ENCODE results near the gene HDAC4. TPM values are rescaled to one million over a fixed set of nuclear protein-coding genes. Genes with fewer than 3 reads are reported as not detected.
A peak's percentile ranks its signal among the peaks of the same experiment; 100 is the strongest.

Gene HDAC4
- total and polyA plus RNA-seq, 2 of the 8 experiments (the other 6 are each of a cell fraction or from before 2014, with no cell fraction given): 15.4 to 31.5 TPM

DNA sequence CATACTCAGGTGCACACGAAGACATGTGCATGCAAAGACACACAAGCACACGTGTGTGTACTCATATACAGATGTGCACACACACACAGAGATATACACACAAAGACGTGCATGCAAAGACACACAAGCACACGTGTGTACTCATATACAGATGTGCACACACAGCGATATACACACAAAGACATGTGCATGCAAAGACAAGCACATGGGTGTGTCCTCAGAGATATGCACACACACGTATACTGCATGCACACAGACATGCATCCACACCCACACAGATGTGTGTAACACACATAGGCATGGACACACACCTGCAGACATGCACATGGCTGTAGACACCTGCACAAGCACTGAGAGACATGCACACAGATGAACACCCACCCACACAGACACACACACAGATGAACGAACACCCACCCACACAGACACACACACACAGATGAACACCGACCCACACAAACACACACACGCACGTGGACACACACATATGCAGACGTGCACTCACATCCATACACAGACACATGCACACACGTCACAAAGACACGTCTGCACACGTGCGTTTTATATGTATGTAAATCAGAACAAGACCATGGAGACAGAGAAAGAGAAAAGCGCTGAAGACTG, 321.0 kb downstream of the HDAC4 start:
- Histone ChIP-seq H3K79me1 (ENCODE audit: low read depth, low read length) (no peaks in the 10 kb centered on the region; the same call in 1 of the 2 replicates), H4K5ac (ENCODE audit: insufficient read length, low read depth, low read length) (no peak overlapping the region), H3K27ac (ENCODE audit: low read depth, low read length) (no peak overlapping the region), H3K9me3 (ENCODE audit: insufficient read depth in 2 of 2, low read depth in 1 of 2, low read length in 1 of 2) (no peaks in the 10 kb centered on the region), H3K18ac (ENCODE audit: extremely low read depth, low read length) (no peak overlapping the region), H3K4me3 (ENCODE audit: extremely low read depth in 1 of 4, insufficient read depth in 2 of 4, low read depth in 3 of 4, low read length in 4 of 4) (no peak overlapping the region), H2BK12ac (ENCODE audit: low read depth, low read length) (no peak overlapping the region; the same call in 1 of the 2 replicates), H2BK120ac (replicated peaks; ENCODE audit: low read depth, low read length) (no peak overlapping the region), H3K23me2 (ENCODE audit: low read depth, low read length) (peaks cover 3% of the 10 kb centered on the region; the same call in 1 of the 2 replicates), H3K4ac (replicated peaks; ENCODE audit: insufficient read length, low read depth, low read length) (no peak overlapping the region), H2AK5ac (ENCODE audit: low read depth, low read length) (no peak overlapping the region), H3K14ac (ENCODE audit: insufficient read length) (no peak overlapping the region), H2BK15ac (ENCODE audit: low read length) (0 out of 2 replicates have a peak overlapping the region, but pooled peaks have one; percentile 20), H3K79me2 (ENCODE audit: control insufficient read depth in 1 of 2, insufficient read depth in 2 of 2, low read length in 2 of 2) (no peaks in the 10 kb centered on the region), H4K8ac (ENCODE audit: extremely low read depth, insufficient read depth, low read length) (no peak overlapping the region), H2BK20ac (ENCODE audit: low read length) (no peak overlapping the region), H4K20me1 (replicated peaks in 1 of 2; ENCODE audit: control insufficient read depth in 1 of 2, insufficient read depth in 2 of 2, low read length in 2 of 2) (peaks cover 0 to 14% of the 10 kb centered on the region in 2 experiments), H3K23ac (ENCODE audit: insufficient read length) (no peak overlapping the region), H3K4me1 (replicated peaks in 1 of 4; ENCODE audit: control insufficient read depth in 3 of 4, insufficient read depth in 4 of 4, low read length in 3 of 4) (no peaks in the 10 kb centered on the region), H4K91ac (replicated peaks; ENCODE audit: insufficient read length, low read length) (no peak overlapping the region), H3K36me3 (ENCODE audit: control insufficient read depth in 2 of 4, insufficient read depth in 4 of 4, low read length in 3 of 4) (peaks cover 0 to 5% (median 0%) of the 10 kb centered on the region in 4 experiments; a peak in 1 of 8 replicates), H3K9ac (replicated peaks in 1 of 4; ENCODE audit: extremely low read depth in 1 of 4, low read depth in 3 of 4, low read length in 3 of 4) (no peak overlapping the region), H3K4me2 (ENCODE audit: insufficient read depth in 1 of 2, low read depth in 2 of 2, low read length in 2 of 2) (no peak overlapping the region), H3K27me3 (replicated peaks in 1 of 4; ENCODE audit: control insufficient read depth in 3 of 4, extremely low read depth in 1 of 4, insufficient read depth in 3 of 4, low read length in 3 of 4) (no peaks in the 10 kb centered on the region), H2BK5ac (ENCODE audit: low read depth, low read length) (no peak overlapping the region), H2AFZ (ENCODE audit: low read length) (no peak overlapping the region), H3K56ac (replicated peaks; ENCODE audit: insufficient read length, low read depth, low read length) (no peak overlapping the region)
- ChIA-PET POLR2A (ENCODE audit: partially characterized antibody) (no interaction called here), CTCF (ENCODE audit: partially characterized antibody) (interaction anchor here (1.3 kb wide), 1 partner anchor 301 kb away, joined by 4 read pairs; no protein-coding TSS in a partner anchor)
- 96% methylated on average over 16 of the region's 16 CpGs; no CpG with 5 or more reads in 1 of the 2 experiments for WGBS, 2 experiments (ENCODE audit: extremely low coverage in 1 of 2, insufficient coverage in 1 of 2, insufficient read length in 1 of 2, insufficient replicate concordance in 2 of 2, low coverage in 1 of 2, low lambda C conversion rate in 2 of 2, missing lambda C conversion rate in 1 of 2)
- FAIRE-seq (no peak), DNase-seq (ENCODE audit: low read depth in 1 of 2, low spot score in 2 of 2) (no peak)
- TF ChIP-seq NANOG (IDR thresholded peaks at IDR 0.05; ENCODE audit: insufficient read depth, low read depth, low read length, poor library complexity, severe bottlenecking): no peak
- no peak for TF ChIP-seq JUND (IDR thresholded peaks at IDR 0.05; ENCODE audit: low read length)
- TF ChIP-seq SRF (IDR thresholded peaks at IDR 0.05; ENCODE audit: low read depth, low read length): no peak
- TF ChIP-seq BACH1 (IDR thresholded peaks at IDR 0.05; ENCODE audit: low read length): no peak
- no peak for TF ChIP-seq RBBP5 (IDR thresholded peaks at IDR 0.05; ENCODE audit: borderline replicate concordance, low read depth, low read length)
- no peak for TF ChIP-seq CHD1 (IDR thresholded peaks at IDR 0.05; ENCODE audit: low read depth, low read length)
- TF ChIP-seq FOSL1 (IDR thresholded peaks at IDR 0.05; ENCODE audit: insufficient read depth, low read depth, low read length): no peak
- TF ChIP-seq SP4 (IDR thresholded peaks at IDR 0.05; ENCODE audit: low read length): no peak
- TF ChIP-seq SP1 (IDR thresholded peaks at IDR 0.05; ENCODE audit: low read depth, low read length): no peak
- TF ChIP-seq SUZ12 (IDR thresholded peaks at IDR 0.05; ENCODE audit: low read length): no peak
- TF ChIP-seq EGR1 (IDR thresholded peaks at IDR 0.05; ENCODE audit: borderline replicate concordance, low read depth, low read length): no peak
- TF ChIP-seq, protein P1, sequence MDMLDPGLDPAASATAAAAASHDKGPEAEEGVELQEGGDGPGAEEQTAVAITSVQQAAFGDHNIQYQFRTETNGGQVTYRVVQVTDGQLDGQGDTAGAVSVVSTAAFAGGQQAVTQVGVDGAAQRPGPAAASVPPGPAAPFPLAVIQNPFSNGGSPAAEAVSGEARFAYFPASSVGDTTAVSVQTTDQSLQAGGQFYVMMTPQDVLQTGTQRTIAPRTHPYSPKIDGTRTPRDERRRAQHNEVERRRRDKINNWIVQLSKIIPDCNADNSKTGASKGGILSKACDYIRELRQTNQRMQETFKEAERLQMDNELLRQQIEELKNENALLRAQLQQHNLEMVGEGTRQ (IDR thresholded peaks at IDR 0.05; ENCODE audit: low read length): no peak
- no peak for TF ChIP-seq CBX5 (IDR thresholded peaks at IDR 0.05; ENCODE audit: low read depth, low read length)

Measured in H1 (cell line).